Measurements from ENCODE around the gene RPS4Y2. TPM values are rescaled to one million over a fixed set of nuclear protein-coding genes. Genes with fewer than 3 reads are reported as not detected.

Gene RPS4Y2
- polyA plus RNA-seq, 4 donors, result 0.44 TPM; not detected in 2

GRCh38 chrY:20817067-20817466 is 61.2 kb downstream of the RPS4Y2 start:
- DNase-seq (ENCODE audit: low read depth in 4 of 4, low spot score in 3 of 4), result no peak

Other genes with a start within 250 kb of the RPS4Y2 start
- gene EIF1AY, start 180.3 kb upstream of the RPS4Y2 start, polyA plus RNA-seq (ENCODE audit: insufficient read length in 4 of 4), result 10 to 100 TPM; 51.2 to 67.2 (median 63.8) TPM

Measured in right renal pelvis (tissue), 4 donors.